Glomerular visceral epithelial cell (primary cell): Measurements from ENCODE around the gene SLC22A9.

Experiments used
- DNase-seq: peaks from one replicate; pipeline ENCODE4 v3.0.0-alpha.2; 2016; ENCODE audit errors: extremely low spot score

Gene SLC22A9

DNA sequence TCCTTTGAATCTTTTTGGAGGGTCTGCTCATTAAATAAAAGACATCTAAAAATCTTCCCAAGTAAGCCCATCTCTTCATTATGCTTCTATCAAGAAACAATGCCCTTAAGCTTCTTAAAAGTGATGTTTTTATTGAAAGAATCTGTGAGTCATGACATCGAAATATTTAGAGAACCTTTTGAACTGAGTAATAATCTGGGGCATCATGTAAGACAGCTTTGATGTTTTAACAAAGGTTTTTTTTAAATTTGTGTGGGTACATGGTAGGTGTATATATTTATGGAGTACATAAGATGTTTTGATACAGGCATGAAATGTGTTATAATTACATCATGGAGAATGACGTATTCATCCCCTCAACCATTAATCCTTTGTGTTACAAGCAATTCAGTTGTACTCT is 74.6 kb downstream of the SLC22A9 start:
- no peak for DNase-seq

GRCh38 chr11:63445118-63445517 is 75.5 kb downstream of the SLC22A9 start:
- DNase-seq = no peak

DNA sequence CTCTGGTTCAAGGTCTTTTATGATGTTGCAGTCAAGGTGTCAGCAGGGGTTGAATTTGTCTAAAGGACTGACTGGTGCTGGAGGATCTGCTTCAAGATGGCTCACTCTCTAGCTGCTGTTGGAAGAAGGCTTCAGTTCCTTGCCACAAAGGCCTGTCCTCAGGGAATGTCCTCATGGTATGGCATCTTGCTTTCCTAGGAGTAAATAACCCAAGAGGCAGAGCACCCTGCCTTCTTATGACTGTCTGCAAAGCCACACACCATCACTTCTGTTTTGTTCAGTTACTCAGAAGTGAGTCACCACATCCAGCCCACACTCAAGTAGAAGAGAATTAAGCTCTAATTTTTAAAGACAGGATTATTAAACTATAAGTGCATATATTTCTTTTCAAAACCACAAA is 76.1 kb downstream of the SLC22A9 start:
- DNase-seq = peak; percentile 19

- DNase-seq = no peak
These were observed 79.1 kb downstream of the SLC22A9 start for GRCh38 chr11:63448646-63449045.

DNA sequence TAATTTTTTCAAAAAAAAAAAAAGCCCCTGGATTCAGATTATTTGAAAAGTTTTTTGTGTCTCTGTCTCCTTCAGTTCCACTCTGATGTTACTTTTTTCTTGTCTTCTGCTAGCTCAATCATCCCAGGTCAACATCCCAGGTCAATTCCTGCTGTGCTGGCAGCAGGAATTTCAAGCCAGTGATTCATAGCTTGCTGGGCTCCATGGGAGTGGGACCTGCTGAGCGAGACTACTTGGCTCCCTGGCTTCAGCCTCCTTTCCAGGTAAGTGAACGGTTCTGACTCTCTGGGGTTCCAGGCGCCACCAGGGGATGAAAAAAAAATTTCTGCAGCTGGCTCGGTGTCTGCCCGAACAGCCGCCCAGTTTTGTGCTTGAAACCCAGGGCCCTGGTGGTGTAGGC is 90.0 kb downstream of the SLC22A9 start:
- DNase-seq = peak; percentile 1
